ENCODE data around the gene TTLL10. TPM values are rescaled to one million over a fixed set of nuclear protein-coding genes. Genes with fewer than 3 reads are reported as not detected.
"Not testable (repeated sequence)": the region's sequence is repeated elsewhere in the genome, so short reads cannot be mapped to it uniquely, and the experiment has no call there.

TTLL10 gene
- total RNA-seq, 4 donors from 2014 or later: 0.19 to 0.44 TPM; not detected in 2

- DNase-seq: no peak
- intact Hi-C loops (cut with DNase I): no loop called here
- H3K4me3 ChIP-seq: no peak overlapping the region
- no peak overlapping the region for H3K27ac ChIP-seq
- WGBS, 2 donors: 74 to 85% methylated on average over 12 of the region's 15 CpGs
- peaks cover 0 to 69% (median 3%) of the 10 kb centered on the region in 4 donors for H3K27me3 ChIP-seq
- H3K4me1 ChIP-seq: peaks cover 21 to 37% (median 30%) of the 10 kb centered on the region in 3 donors
- no peak for TF ChIP-seq POLR2A (IDR thresholded peaks at IDR 0.05)
- no peak for TF ChIP-seq CTCF (IDR thresholded peaks at IDR 0.05)
- no peaks in the 10 kb centered on the region for H3K9me3 ChIP-seq
- no peaks in the 10 kb centered on the region for H3K36me3 ChIP-seq
Measured at GRCh38 chr1:1141911-1142250, 31.8 kb upstream of the TTLL10 start.

DNA sequence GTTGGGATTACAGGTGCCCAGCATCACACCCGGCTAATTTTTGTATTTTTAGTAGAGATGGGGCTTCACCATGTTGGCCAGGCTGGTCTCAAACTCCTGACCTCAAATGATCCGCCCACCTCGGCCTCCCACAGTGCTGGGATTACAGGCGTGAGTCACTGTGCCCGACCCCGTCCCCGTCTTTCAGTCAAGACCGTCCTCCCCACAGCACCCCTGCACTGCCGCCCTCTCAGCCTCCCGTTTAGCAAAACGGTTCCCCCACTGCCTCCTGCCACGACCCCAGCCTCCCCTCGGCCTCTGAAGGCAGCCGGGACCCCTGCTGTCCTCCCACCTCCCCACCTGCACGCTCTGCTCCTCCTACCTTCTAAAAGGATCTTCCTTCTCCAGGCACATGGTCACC is 31.3 kb upstream of the TTLL10 start:
- H3K9me3 ChIP-seq; H3K36me3 ChIP-seq; DNase-seq; H3K4me3 ChIP-seq; intact Hi-C loops (cut with DNase I); H3K27ac ChIP-seq: not testable (repeated sequence)
- peaks cover 0 to 65% (median under 1%) of the 10 kb centered on the region in 4 donors for H3K27me3 ChIP-seq
- WGBS, 2 donors: 36 to 59% methylated on average over 11 to 14 of the region's 15 CpGs
- peaks cover 16 to 32% (median 25%) of the 10 kb centered on the region in 3 donors for H3K4me1 ChIP-seq

DNA sequence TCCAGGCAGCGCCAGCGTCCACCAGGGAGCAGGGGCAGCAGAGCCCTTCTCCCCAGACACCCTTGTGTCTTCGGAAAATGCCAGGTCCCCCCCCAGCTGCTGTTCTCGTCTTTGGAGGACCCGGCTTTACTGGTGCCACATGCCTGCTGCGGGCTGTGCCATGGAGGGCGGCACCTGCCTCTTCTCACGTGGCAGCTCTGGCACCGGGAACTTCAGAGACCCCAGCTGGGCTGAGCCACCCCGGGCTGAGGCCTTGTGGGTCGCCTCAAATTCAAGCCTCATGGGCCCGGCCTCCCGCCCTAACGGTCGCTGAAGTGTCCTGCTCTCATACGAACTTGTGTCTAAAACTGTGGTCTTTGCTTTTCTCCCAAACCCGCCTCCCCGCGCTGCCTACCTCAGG is 30.8 kb upstream of the TTLL10 start:
- H3K9me3 ChIP-seq: no peaks in the 10 kb centered on the region
- no peak for DNase-seq
- H3K27ac ChIP-seq: no peak overlapping the region
- H3K36me3 ChIP-seq: no peaks in the 10 kb centered on the region
- TF ChIP-seq CTCF (IDR thresholded peaks at IDR 0.05): no peak
- TF ChIP-seq POLR2A (IDR thresholded peaks at IDR 0.05): no peak
- intact Hi-C loops (cut with DNase I): no loop called here
- peaks cover 11 to 27% (median 20%) of the 10 kb centered on the region in 3 donors for H3K4me1 ChIP-seq
- H3K27me3 ChIP-seq: peaks cover 0 to 60% (median 0%) of the 10 kb centered on the region in 4 donors
- no peak overlapping the region for H3K4me3 ChIP-seq
- 63 to 87% methylated on average over 8 to 18 of the region's 19 CpGs for WGBS, 2 donors

DNA sequence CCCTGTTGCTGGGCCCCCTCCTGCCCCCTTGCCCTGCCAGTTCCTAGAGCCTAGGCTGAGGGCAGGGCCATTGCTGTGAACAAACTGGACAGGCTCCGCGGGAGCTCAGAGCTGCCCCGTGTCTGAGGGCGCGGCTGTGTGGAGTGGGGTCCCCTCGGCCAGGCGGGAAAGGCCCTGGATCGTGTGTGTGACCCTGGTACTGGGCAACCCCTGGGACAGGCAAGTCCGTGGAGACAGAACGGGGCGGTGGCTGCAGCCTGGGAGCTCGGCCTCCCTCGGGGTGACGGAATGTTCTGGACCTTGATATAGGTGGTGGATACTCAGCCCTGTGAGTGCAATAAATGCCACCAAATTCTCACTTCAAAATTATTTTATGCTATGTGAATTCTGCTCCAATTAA is 30.0 kb upstream of the TTLL10 start:
- H3K27ac ChIP-seq: peak overlapping the region in 2 of 4 donors; percentile 80 to 84
- H3K36me3 ChIP-seq: no peaks in the 10 kb centered on the region
- WGBS, 2 donors: 5 to 37% methylated on average over 4 to 9 of the region's 14 CpGs
- peaks cover 0 to 54% (median 0%) of the 10 kb centered on the region in 4 donors for H3K27me3 ChIP-seq
- peaks cover 11 to 28% (median 20%) of the 10 kb centered on the region in 3 donors for H3K4me1 ChIP-seq
- intact Hi-C loops (cut with DNase I): no loop called here
- DNase-seq: no peak
- no peak for TF ChIP-seq POLR2A (IDR thresholded peaks at IDR 0.05)
- no peak for TF ChIP-seq CTCF (IDR thresholded peaks at IDR 0.05)
- H3K9me3 ChIP-seq: no peaks in the 10 kb centered on the region
- no peak overlapping the region for H3K4me3 ChIP-seq

GRCh38 chr1:1144122-1144842 is 29.4 kb upstream of the TTLL10 start:
- H3K36me3 ChIP-seq: no peaks in the 10 kb centered on the region
- peaks cover 0 to 50% (median 0%) of the 10 kb centered on the region in 4 donors for H3K27me3 ChIP-seq
- TF ChIP-seq CTCF (IDR thresholded peaks at IDR 0.05) (no peak), POLR2A (IDR thresholded peaks at IDR 0.05) (peak in 1 of 4 donors; percentile 28)
- peak overlapping the region; percentile 70 to 84 (median 80) for H3K27ac ChIP-seq
- H3K9me3 ChIP-seq: no peaks in the 10 kb centered on the region
- WGBS, 2 donors: 26% methylated on average over 16 of the region's 42 CpGs; no CpG with 5 or more reads in 1 of the 2 donors
- intact Hi-C loops (cut with DNase I): no loop called here
- DNase-seq: no peak
- H3K4me1 ChIP-seq: peaks cover 11 to 34% (median 20%) of the 10 kb centered on the region in 3 donors
- peak overlapping the region in 1 of 4 donors; percentile 4 for H3K4me3 ChIP-seq

All from esophagus squamous epithelium (tissue), 5 donors.